Measurements from ENCODE around the gene PROM1. TPM values are rescaled to one million over a fixed set of nuclear protein-coding genes. Genes with fewer than 3 reads are reported as not detected.

The PROM1 gene
- total and polyA plus RNA-seq, 7 donors: 0.16 to 1.5 (median 0.84) TPM

DNA sequence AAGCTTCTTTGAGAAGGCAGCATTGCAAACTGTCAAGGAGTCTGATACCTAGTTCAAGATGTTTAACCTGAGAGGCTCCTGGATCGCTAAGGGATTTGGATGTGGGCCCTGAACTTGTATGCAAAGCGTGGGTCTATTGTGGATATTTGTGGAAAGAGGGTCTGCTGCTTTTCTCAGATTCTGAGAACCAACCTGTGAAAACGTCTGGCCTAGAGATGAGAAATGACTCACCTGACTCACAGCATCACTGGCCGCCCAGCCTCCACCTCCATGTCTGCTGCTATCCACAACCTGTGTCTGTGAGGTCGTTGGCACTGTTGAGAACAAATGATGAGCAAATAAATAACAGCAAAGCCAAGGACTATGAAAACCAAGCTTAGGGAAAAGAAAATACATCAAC lies 33.3 kb upstream of the PROM1 start:
- 73 to 82% (median 77%) methylated on average over 5 of the region's 5 CpGs for WGBS, 3 donors
- Histone ChIP-seq H3K9me3 (no peaks in the 10 kb centered on the region), H3K27ac (peak overlapping the region; percentile 69), H3K36me3 (ENCODE audit: insufficient read depth in 1 of 2, low read depth in 1 of 2) (no peaks in the 10 kb centered on the region), H3K4me1 (peaks cover 50% of the 10 kb centered on the region), H3K27me3 (ENCODE audit: insufficient read depth in 3 of 3, low read length in 2 of 3) (no peaks in the 10 kb centered on the region), H3K4me3 (no peak overlapping the region)
- intact Hi-C loops (cut with DNase I): no loop called here
- DNase-seq (no peak), ATAC-seq (peak in 1 of 4 donors; percentile 28)
- TF ChIP-seq, protein P1, sequence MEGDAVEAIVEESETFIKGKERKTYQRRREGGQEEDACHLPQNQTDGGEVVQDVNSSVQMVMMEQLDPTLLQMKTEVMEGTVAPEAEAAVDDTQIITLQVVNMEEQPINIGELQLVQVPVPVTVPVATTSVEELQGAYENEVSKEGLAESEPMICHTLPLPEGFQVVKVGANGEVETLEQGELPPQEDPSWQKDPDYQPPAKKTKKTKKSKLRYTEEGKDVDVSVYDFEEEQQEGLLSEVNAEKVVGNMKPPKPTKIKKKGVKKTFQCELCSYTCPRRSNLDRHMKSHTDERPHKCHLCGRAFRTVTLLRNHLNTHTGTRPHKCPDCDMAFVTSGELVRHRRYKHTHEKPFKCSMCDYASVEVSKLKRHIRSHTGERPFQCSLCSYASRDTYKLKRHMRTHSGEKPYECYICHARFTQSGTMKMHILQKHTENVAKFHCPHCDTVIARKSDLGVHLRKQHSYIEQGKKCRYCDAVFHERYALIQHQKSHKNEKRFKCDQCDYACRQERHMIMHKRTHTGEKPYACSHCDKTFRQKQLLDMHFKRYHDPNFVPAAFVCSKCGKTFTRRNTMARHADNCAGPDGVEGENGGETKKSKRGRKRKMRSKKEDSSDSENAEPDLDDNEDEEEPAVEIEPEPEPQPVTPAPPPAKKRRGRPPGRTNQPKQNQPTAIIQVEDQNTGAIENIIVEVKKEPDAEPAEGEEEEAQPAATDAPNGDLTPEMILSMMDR (IDR thresholded peaks at IDR 0.05): no peak

DNA sequence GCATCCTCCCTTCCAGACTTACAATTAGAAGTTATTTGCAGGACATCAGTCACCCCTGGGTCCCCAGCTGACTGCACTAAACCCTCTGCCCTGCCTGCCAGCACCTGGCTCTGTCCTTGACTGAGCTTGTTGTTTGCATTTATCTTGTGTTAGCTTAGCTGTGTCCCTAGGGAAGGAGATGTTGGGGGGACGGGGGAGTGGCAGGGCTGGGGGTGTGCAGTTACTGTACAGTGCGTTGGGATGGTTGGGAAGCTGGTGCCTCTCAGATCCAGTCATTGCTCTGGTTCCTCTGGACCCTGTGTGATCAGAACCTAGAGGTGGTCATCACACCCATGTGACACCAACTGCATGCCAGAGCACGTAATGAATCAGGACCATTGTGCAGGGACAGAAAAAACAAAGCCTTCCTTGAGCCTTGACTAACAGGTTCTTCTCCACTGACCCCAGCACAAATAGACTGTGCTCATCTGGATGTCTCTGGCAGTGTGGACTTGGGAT lies 32.7 kb upstream of the PROM1 start:
- Histone ChIP-seq H3K4me1 (peaks cover 46% of the 10 kb centered on the region), H3K36me3 (ENCODE audit: insufficient read depth in 1 of 2, low read depth in 1 of 2) (no peaks in the 10 kb centered on the region), H3K27ac (peak overlapping the region; percentile 69), H3K27me3 (ENCODE audit: insufficient read depth in 3 of 3, low read length in 2 of 3) (no peaks in the 10 kb centered on the region), H3K4me3 (no peak overlapping the region), H3K9me3 (no peaks in the 10 kb centered on the region)
- TF ChIP-seq, protein P1 (IDR thresholded peaks at IDR 0.05): no peak
- ATAC-seq (peak; percentile 62 to 79 (median 70)), DNase-seq (no peak)
- 52 to 72% (median 61%) methylated on average over 3 of the region's 3 CpGs for WGBS, 3 donors
- intact Hi-C loops (cut with DNase I): no loop called here

DNA sequence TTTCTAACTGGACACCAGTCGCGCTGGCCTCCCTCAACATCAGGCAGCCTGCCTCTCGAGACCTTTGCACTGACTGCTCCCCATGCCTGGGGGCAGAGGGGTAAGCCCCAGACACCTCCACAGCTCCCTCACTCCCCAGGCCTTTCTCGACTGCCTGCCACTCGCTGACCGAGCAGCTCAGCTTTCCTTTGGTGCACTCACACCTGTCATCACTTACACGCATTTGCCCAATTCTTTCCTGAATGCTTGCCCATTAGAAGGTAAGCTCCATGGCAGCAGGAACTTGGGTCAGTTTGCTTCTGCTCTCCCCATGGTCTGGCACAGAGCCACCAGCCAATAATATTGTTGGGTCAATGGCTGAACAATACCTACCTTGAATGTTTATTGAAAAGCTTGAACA lies 32.2 kb upstream of the PROM1 start:
- DNase-seq (no peak), ATAC-seq (peak; percentile 33 to 66 (median 53))
- H3K9me3 ChIP-seq: no peaks in the 10 kb centered on the region
- no peak overlapping the region for H3K4me3 ChIP-seq
- TF ChIP-seq, protein P1 (IDR thresholded peaks at IDR 0.05): no peak
- H3K27ac ChIP-seq: peak overlapping the region; percentile 69
- intact Hi-C loops (cut with DNase I): no loop called here
- H3K27me3 ChIP-seq (ENCODE audit: insufficient read depth in 3 of 3, low read length in 2 of 3): no peaks in the 10 kb centered on the region
- no peaks in the 10 kb centered on the region for H3K36me3 ChIP-seq (ENCODE audit: insufficient read depth in 1 of 2, low read depth in 1 of 2)
- 33 to 48% (median 43%) methylated on average over 7 of the region's 7 CpGs for WGBS, 3 donors
- peaks cover 46% of the 10 kb centered on the region for H3K4me1 ChIP-seq

DNA sequence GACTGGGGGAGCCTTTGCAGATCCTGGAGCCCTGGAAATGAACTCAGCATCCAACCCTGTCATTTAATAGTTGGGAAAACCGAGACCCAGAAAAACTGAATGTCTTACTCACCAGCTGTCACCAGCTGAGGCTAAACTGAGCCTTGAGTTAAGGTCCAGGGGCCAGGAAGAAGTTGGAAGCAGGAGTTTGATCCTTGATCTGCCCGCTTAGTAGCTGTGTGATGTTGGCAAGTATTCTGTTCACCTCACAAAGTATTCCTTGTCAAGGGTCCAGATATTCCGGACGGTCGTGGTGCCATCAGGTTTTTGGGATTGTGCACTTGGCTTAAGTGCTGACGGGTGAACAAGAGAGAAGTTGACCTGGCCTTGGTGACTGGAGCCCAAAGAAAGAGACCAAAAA lies 30.7 kb upstream of the PROM1 start:
- Histone ChIP-seq H3K9me3 (no peaks in the 10 kb centered on the region), H3K27me3 (ENCODE audit: insufficient read depth in 3 of 3, low read length in 2 of 3) (no peaks in the 10 kb centered on the region), H3K4me3 (no peak overlapping the region), H3K27ac (peak overlapping the region; percentile 60), H3K4me1 (peaks cover 46% of the 10 kb centered on the region), H3K36me3 (ENCODE audit: insufficient read depth in 1 of 2, low read depth in 1 of 2) (no peaks in the 10 kb centered on the region)
- TF ChIP-seq, protein P1 (IDR thresholded peaks at IDR 0.05): no peak
- intact Hi-C loops (cut with DNase I): no loop called here
- no peak for ATAC-seq
- 33 to 67% (median 44%) methylated on average over 6 of the region's 6 CpGs for WGBS, 3 donors
- DNase-seq: no peak

DNA sequence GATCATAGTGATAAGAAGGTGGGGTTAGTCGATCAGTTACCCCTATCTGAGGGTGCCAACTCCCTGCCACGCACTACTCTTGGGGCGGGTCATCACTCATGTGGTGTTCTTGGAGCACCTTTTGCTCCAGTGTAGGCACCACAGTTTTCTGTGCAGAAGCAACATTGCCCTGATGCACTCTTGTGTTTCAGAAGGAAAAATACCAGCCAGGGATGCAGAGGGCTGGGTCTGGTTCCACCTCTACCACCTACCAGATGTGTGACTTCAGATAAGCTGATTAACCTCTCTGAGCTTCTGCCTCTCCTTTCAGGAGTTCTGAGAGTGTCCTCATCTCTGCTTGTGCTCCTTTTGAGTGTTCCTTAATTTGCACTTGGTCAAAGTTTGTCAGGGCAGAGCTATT lies 29.9 kb upstream of the PROM1 start:
- peak overlapping the region; percentile 53 for H3K27ac ChIP-seq
- intact Hi-C loops (cut with DNase I): no loop called here
- 84 to 93% (median 84%) methylated on average over 3 of the region's 3 CpGs for WGBS, 3 donors

More for the DNA sequence above, 29.9 kb upstream of the PROM1 start:
- DNase-seq (no peak), ATAC-seq (no peak)
- Histone ChIP-seq H3K4me1 (peaks cover 45% of the 10 kb centered on the region), H3K36me3 (ENCODE audit: insufficient read depth in 1 of 2, low read depth in 1 of 2) (no peaks in the 10 kb centered on the region), H3K4me3 (no peak overlapping the region), H3K9me3 (no peaks in the 10 kb centered on the region), H3K27me3 (ENCODE audit: insufficient read depth in 3 of 3, low read length in 2 of 3) (no peaks in the 10 kb centered on the region)
- TF ChIP-seq, protein P1 (IDR thresholded peaks at IDR 0.05): no peak
